ENCODE data around the gene C2orf66. TPM values are rescaled to one million over a fixed set of nuclear protein-coding genes. Genes with fewer than 3 reads are reported as not detected.

Gene C2orf66
- total RNA-seq, 1 donor, result 0.36 TPM

- Histone ChIP-seq H2AFZ (ENCODE audit: low read length) (no peak overlapping the region), H3K4me1 (ENCODE audit: insufficient read depth, low read length) (peaks cover 8% of the 10 kb centered on the region), H4K20me1 (ENCODE audit: insufficient read depth, low read length) (peaks cover 4% of the 10 kb centered on the region), H3K27ac (ENCODE audit: low read depth, low read length) (peak overlapping the region; percentile 43), H3K36me3 (ENCODE audit: insufficient read depth, low read length) (peaks cover 73% of the 10 kb centered on the region), H3K4me2 (ENCODE audit: insufficient read depth, low read length) (peak overlapping the region; percentile 3), H3K79me2 (ENCODE audit: insufficient read depth, low read length) (peaks cover 8% of the 10 kb centered on the region), H3K9me3 (ENCODE audit: low read depth, low read length) (no peaks in the 10 kb centered on the region), H3K4me3 (ENCODE audit: insufficient read depth, low read length) (no peak overlapping the region), H3K27me3 (ENCODE audit: insufficient read depth, low read length) (no peaks in the 10 kb centered on the region)
- TF ChIP-seq CTCF (IDR thresholded peaks at IDR 0.05; ENCODE audit: extremely low read depth, low read depth, low read length), result no peak
- peak; percentile 84 for DNase-seq (ENCODE audit: insufficient read length, low spot score, missing footprints)
These were observed 25.6 kb downstream of the C2orf66 start for GRCh38 chr2:196783431-196784094.

DNA sequence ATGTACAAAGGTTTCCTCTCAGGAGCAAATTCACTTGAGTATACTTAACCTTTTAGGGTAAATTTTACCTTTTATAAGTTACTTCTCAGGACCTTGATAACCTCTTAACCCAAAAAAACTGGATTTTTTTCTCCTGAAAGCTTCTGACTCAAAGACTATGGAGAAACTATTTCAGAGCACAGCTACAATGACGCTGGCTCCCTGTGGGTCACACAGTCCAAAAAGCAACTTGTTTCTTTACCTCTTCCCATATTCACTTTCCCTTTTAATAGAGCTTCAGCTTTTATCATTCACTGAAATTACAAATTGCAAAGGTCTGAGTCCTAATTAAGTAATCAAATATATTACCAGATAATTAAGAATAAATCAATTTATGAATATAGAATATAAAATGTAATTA lies 42.1 kb downstream of the C2orf66 start:
- DNase-seq (ENCODE audit: insufficient read length, low spot score, missing footprints), result no peak
- TF ChIP-seq CTCF (IDR thresholded peaks at IDR 0.05; ENCODE audit: extremely low read depth, low read depth, low read length), result no peak
- no peak overlapping the region for H3K4me2 ChIP-seq (ENCODE audit: insufficient read depth, low read length)
- H3K79me2 ChIP-seq (ENCODE audit: insufficient read depth, low read length), result no peaks in the 10 kb centered on the region
- H3K27me3 ChIP-seq (ENCODE audit: insufficient read depth, low read length), result no peaks in the 10 kb centered on the region
- no peak overlapping the region for H3K27ac ChIP-seq (ENCODE audit: low read depth, low read length)
- no peak overlapping the region for H2AFZ ChIP-seq (ENCODE audit: low read length)
- H3K4me3 ChIP-seq (ENCODE audit: insufficient read depth, low read length), result no peak overlapping the region
- H4K20me1 ChIP-seq (ENCODE audit: insufficient read depth, low read length), result no peaks in the 10 kb centered on the region
- H3K4me1 ChIP-seq (ENCODE audit: insufficient read depth, low read length), result no peaks in the 10 kb centered on the region
- no peaks in the 10 kb centered on the region for H3K9me3 ChIP-seq (ENCODE audit: low read depth, low read length)
- peaks cover 59% of the 10 kb centered on the region for H3K36me3 ChIP-seq (ENCODE audit: insufficient read depth, low read length)

- Histone ChIP-seq H4K20me1 (ENCODE audit: insufficient read depth, low read length) (no peaks in the 10 kb centered on the region), H3K36me3 (ENCODE audit: insufficient read depth, low read length) (peaks cover 3% of the 10 kb centered on the region), H3K27ac (ENCODE audit: low read depth, low read length) (peak overlapping the region; percentile 19), H3K79me2 (ENCODE audit: insufficient read depth, low read length) (no peaks in the 10 kb centered on the region), H2AFZ (ENCODE audit: low read length) (no peak overlapping the region), H3K4me1 (ENCODE audit: insufficient read depth, low read length) (peaks cover 7% of the 10 kb centered on the region), H3K27me3 (ENCODE audit: insufficient read depth, low read length) (no peaks in the 10 kb centered on the region), H3K9me3 (ENCODE audit: low read depth, low read length) (no peaks in the 10 kb centered on the region), H3K4me2 (ENCODE audit: insufficient read depth, low read length) (peak overlapping the region; percentile 18), H3K4me3 (ENCODE audit: insufficient read depth, low read length) (no peak overlapping the region)
- DNase-seq (ENCODE audit: insufficient read length, low spot score, missing footprints), result no peak
- no peak for TF ChIP-seq CTCF (IDR thresholded peaks at IDR 0.05; ENCODE audit: extremely low read depth, low read depth, low read length)
These were observed 49.8 kb downstream of the C2orf66 start for GRCh38 chr2:196759378-196759706.

DNA sequence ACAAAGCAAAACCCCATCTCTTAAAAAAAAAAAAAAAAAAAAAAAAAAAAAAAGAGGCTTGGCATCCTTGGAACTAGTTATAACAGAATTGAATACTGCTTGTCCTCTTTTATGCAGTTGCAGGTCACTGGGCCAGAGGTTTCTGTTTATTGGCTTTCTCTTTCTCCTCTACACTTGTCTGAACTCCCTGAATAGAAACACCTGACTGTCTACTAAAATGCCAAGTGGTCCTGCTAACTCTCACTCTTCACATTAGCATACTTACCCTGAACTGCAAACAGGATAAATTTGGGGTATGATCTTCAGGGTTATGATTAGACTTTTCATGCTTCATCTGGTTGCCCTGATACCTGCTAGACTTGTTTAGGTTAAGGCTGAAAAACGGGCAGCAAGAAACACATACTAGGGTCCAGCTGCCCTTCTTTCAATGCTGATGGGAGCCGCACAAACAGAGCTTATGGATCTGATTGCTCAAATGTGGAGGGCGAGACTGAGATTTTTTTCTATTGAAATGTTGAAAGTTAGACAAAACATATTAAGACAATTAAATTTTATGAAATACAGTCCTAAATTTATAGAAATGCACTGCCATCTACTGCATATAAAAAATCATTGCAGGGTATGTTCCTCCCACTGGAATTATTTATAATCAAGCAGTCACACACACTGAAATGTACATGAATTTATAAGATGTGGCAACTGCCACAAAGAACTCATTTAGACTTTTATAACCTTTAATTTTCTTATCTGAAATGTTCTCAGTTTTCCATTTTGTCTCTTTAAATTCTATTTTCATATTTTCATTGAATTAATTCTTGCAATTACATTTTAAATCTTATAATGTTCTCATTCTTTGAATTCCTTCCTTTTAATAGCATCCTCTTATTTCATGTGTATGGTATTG lies 50.4 kb downstream of the C2orf66 start:
- H3K4me1 ChIP-seq (ENCODE audit: insufficient read depth, low read length), result peaks cover 7% of the 10 kb centered on the region
- H3K4me3 ChIP-seq (ENCODE audit: insufficient read depth, low read length), result no peak overlapping the region
- no peaks in the 10 kb centered on the region for H3K9me3 ChIP-seq (ENCODE audit: low read depth, low read length)
- peak overlapping the region; percentile 18 for H3K4me2 ChIP-seq (ENCODE audit: insufficient read depth, low read length)
- H3K27ac ChIP-seq (ENCODE audit: low read depth, low read length), result peak overlapping the region; percentile 19
- H3K79me2 ChIP-seq (ENCODE audit: insufficient read depth, low read length), result no peaks in the 10 kb centered on the region
- H3K36me3 ChIP-seq (ENCODE audit: insufficient read depth, low read length), result peaks cover 3% of the 10 kb centered on the region
- H3K27me3 ChIP-seq (ENCODE audit: insufficient read depth, low read length), result no peaks in the 10 kb centered on the region
- no peaks in the 10 kb centered on the region for H4K20me1 ChIP-seq (ENCODE audit: insufficient read depth, low read length)
- H2AFZ ChIP-seq (ENCODE audit: low read length), result no peak overlapping the region
- DNase-seq (ENCODE audit: insufficient read length, low spot score, missing footprints), result no peak
- peak; percentile 57 for TF ChIP-seq CTCF (IDR thresholded peaks at IDR 0.05; ENCODE audit: extremely low read depth, low read depth, low read length)

Measured in osteoblast (primary cell).